Right atrium auricular region (tissue), 2 donors: ENCODE results near the gene ATAD3C. TPM values are rescaled to one million over a fixed set of nuclear protein-coding genes. Genes with fewer than 3 reads are reported as not detected.
"Not testable (repeated sequence)": the region's sequence is repeated elsewhere in the genome, so short reads cannot be mapped to it uniquely, and the experiment has no call there.

Source experiments
- DNase-seq: peaks from one replicate; pipeline ENCODE4 v3.0.0-alpha.2; 2019; ENCODE audit warnings: low spot score
- H3K27ac ChIP-seq, 2 donors: fragments of 200-600 bp; sonication (generic); 1 replicate in 1 of 2; 2 replicates in 1 of 2; pipeline ENCODE4 v1.5.1; 2016 to 2019
- H3K27me3 ChIP-seq, 2 donors: fragments of 200-600 bp; sonication (generic); one replicate each; pipeline versions ENCODE4 v1.5.1 to v1.6.0; 2017 to 2019
- H3K36me3 ChIP-seq: fragments of 200-600 bp; sonication (generic); one replicate; pipeline ENCODE4 v1.5.1; 2016
- H3K4me1 ChIP-seq, 2 donors: fragments of 200-600 bp; sonication (generic); one replicate each; pipeline versions ENCODE4 v1.5.1 to v1.6.0; 2017 to 2019
- H3K4me3 ChIP-seq, 2 donors: fragments of 200-600 bp; sonication (generic); 1 replicate in 1 of 2; 2 replicates in 1 of 2; pipeline ENCODE4 v1.5.1; 2017 to 2019; ENCODE audit warnings: mild to moderate bottlenecking in 1 of 2, moderate library complexity in 1 of 2
- H3K9me3 ChIP-seq, 2 donors: fragments of 200-600 bp; sonication (generic); one replicate each; pipeline ENCODE4 v1.5.1; 2019
- total RNA-seq, 2 donors: library from RNA; depleted of rRNA; stranded (reverse); fragments of >200 nt; gene quantifications; one replicate each; pipeline ENCODE4 v1.1.0, GENCODE V29; 2016
- TF ChIP-seq, protein P1 (sequence below), 2 donors: fragments of 200-600 bp; sonication (generic); IDR thresholded peaks; one replicate each; pipeline ENCODE4 v1.5.1; 2019; ENCODE audit warnings: antibody characterized with exemption in 2 of 2

The ATAD3C gene
- total RNA-seq, 2 donors from 2014 or later = 1.4 to 2.8 TPM

DNA sequence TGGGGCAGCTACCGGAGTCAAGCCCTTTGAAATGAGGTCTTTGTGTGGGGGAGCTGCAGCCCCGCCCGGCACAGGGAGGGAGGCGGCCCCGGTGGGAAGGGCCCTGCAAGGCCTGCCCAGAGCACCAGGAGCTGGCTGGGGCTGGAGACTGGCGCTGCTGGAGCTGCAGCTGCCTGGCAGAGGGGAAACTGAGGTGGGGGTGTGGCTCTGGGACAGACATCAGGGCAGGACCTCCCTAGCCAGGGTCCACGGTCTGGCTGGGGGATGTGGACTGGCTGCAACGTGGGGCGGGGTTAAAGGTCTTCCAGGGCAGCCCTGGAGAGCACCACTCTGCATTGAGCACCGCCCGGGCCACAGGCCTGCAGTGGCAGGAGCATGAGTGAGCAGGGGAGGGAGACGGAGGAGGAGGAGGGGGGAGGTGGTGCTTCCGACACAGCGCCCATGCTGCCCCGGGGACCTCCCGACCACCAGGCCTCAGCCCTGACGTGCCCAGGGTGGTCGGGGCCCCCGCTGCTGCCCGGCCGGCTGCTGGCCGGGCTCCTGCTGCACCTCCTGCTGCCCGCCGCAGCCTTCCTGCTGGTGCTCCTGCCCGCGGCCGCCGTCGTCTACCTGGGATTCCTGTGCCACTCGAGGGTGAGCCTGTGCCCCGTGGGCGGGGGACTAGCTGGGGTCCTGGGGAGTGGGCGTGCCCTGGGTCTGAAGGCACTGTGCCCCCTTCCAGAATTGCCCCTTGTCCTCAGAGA, 23.6 kb upstream of the ATAD3C start:
- DNase-seq = no peak
- peaks cover 0 to 22% of the 10 kb centered on the region in 2 donors for H3K4me1 ChIP-seq
- no peak overlapping the region for H3K4me3 ChIP-seq
- no peaks in the 10 kb centered on the region for H3K36me3 ChIP-seq
- no peak overlapping the region for H3K27ac ChIP-seq
- TF ChIP-seq, protein P1, sequence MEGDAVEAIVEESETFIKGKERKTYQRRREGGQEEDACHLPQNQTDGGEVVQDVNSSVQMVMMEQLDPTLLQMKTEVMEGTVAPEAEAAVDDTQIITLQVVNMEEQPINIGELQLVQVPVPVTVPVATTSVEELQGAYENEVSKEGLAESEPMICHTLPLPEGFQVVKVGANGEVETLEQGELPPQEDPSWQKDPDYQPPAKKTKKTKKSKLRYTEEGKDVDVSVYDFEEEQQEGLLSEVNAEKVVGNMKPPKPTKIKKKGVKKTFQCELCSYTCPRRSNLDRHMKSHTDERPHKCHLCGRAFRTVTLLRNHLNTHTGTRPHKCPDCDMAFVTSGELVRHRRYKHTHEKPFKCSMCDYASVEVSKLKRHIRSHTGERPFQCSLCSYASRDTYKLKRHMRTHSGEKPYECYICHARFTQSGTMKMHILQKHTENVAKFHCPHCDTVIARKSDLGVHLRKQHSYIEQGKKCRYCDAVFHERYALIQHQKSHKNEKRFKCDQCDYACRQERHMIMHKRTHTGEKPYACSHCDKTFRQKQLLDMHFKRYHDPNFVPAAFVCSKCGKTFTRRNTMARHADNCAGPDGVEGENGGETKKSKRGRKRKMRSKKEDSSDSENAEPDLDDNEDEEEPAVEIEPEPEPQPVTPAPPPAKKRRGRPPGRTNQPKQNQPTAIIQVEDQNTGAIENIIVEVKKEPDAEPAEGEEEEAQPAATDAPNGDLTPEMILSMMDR (IDR thresholded peaks at IDR 0.05) = no peak
- no peaks in the 10 kb centered on the region for H3K27me3 ChIP-seq
- no peaks in the 10 kb centered on the region for H3K9me3 ChIP-seq

DNA sequence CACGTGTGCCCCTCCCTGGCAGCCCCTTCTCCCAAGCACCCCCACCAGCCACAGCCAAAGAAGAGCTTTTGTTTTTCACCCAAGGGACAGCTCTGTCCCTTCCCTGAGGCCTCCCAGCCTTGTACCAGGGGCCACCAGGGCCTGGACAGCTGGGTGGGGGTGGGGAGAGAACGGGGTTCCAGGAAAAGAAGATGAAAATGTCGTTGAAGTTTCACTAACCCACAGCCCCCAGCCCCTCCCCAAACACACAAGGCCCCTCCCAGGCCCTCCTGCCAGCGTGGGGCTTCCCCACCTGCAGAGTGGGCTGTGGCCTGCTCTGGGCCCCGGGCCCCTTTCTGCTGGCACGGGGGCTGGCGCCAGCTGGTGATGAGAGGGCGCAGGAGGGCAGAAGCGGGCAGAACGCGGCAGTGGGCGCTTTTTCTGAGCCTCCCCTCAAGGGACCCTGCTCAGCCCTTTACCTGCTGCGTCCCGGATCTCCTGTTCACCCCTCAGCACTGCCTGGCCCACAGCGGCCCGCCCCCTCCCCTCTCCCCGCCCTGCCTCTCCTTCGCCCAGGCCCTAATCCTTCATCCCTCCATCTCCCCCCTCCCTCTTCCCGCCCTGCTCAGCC, 22.9 kb upstream of the ATAD3C start:
- TF ChIP-seq, protein P1 (IDR thresholded peaks at IDR 0.05) = no peak
- no peak overlapping the region for H3K27ac ChIP-seq
- H3K4me1 ChIP-seq = peaks cover 0 to 28% of the 10 kb centered on the region in 2 donors
- H3K4me3 ChIP-seq = no peak overlapping the region
- no peaks in the 10 kb centered on the region for H3K27me3 ChIP-seq
- H3K36me3 ChIP-seq = no peaks in the 10 kb centered on the region
- no peaks in the 10 kb centered on the region for H3K9me3 ChIP-seq
- DNase-seq = no peak

DNA sequence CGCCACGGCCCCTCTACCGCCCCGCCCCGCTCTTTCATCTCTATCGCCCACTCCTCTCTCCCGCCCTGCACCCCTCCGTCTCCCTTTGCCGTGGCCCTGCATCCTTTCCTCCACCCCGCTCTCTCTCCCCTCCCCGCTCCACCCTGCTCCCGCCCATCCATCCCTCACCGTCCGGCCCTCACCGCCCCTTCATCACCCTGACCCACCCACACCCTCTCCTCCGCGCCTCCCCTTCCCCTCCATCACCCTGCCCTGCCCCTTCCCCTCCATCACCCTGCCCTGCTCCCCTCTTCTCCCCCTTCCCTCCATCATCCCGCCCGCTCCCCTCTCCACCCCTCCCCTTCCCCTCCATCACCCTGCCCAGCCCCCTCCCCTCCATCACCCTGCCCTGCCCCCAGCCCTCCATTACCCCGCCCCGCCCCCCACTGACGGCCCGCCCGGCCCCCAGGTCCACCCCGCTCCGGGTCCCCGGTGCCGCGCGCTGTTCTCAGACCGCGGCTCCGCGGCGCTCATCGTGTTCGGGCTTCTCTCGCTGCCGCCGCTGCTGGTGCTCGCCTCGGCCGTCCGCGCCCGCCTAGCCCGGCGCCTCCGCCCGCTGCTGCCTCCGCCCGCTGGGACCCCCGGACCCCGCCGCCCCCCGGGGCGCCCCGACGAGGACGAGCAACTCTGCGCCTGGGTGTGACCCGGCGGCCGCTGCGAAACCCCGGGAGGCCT, 22.2 kb upstream of the ATAD3C start:
- no peak overlapping the region for H3K27ac ChIP-seq
- H3K36me3 ChIP-seq = no peaks in the 10 kb centered on the region
- H3K4me1 ChIP-seq = peaks cover 0 to 34% of the 10 kb centered on the region in 2 donors
- no peak for DNase-seq
- H3K4me3 ChIP-seq = peak overlapping the region; percentile 38 to 52
- no peaks in the 10 kb centered on the region for H3K9me3 ChIP-seq
- TF ChIP-seq, protein P1 (IDR thresholded peaks at IDR 0.05) = no peak
- H3K27me3 ChIP-seq = no peaks in the 10 kb centered on the region

DNA sequence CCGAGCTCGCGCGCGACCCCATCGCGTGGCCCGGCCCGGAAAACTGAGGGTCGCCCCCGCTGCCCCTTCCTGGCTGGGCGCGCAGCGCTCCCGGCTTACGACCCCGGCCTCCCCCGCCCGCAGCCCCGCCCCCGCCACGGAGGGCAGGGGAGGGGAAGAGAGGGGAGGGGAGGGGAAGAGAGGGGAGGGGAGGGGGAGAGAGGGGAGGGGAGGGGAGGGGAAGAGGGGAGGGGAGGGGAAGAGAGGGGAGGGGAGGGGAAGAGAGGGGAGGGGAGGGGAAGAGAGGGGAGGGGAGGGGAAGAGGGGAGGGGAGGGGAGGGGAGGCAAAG, 21.7 kb upstream of the ATAD3C start:
- DNase-seq = no peak
- TF ChIP-seq, protein P1 (IDR thresholded peaks at IDR 0.05) = no peak
- Histone ChIP-seq H3K4me3 (peak overlapping the region; percentile 38 to 52), H3K36me3 (no peaks in the 10 kb centered on the region), H3K9me3 (no peaks in the 10 kb centered on the region), H3K4me1 (peaks cover 0 to 39% of the 10 kb centered on the region in 2 donors), H3K27me3 (no peaks in the 10 kb centered on the region), H3K27ac (no peak overlapping the region)

DNA sequence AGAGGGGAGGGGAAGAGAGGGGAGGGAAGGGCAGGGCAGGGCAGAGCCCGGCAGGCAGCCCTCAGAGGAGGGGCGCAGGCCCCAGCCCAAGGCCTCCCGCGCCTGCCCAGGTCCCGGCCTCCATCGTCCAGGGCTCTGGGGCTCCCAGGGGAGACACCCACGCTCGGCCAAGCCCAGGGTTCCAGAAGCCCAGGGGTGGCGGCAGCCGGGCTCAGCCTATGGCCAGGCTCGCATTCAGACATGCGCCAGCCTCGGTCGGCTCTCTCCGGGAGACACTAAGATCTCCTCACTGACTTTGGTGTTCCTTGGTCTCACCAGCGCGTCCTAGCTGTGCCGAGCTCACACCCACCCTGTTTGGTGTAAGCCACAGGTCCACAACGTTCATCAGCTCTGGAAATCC, 21.3 kb upstream of the ATAD3C start:
- Histone ChIP-seq H3K4me1 (peaks cover 0 to 43% of the 10 kb centered on the region in 2 donors), H3K36me3 (no peaks in the 10 kb centered on the region), H3K9me3 (no peaks in the 10 kb centered on the region), H3K27me3 (no peaks in the 10 kb centered on the region), H3K27ac (no peak overlapping the region), H3K4me3 (no peak overlapping the region)
- no peak for DNase-seq
- TF ChIP-seq, protein P1 (IDR thresholded peaks at IDR 0.05) = no peak

DNA sequence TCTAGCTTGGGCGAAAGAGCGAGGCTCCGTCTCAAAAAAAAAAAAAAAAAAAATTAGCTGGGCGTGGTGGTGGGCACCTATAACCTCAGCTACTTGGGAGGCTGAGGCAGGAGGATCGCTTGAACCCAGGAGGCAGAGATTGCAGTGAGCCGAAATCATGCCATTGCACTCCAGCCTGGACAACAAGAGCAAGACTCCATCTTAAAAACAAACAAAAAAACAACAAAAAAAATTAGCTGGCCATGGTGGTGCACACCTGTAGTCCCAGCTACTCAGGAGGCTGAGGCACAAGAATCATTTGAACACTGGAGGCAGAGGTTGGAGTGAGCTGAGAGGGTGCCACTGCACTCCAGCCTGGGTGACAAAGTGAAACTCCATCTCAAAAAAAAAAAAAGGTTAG, 20.5 kb upstream of the ATAD3C start:
- H3K4me3 ChIP-seq, H3K27me3 ChIP-seq, DNase-seq, H3K9me3 ChIP-seq, H3K36me3 ChIP-seq: not testable (repeated sequence)
- Histone ChIP-seq H3K4me1 (peaks cover 0 to 51% of the 10 kb centered on the region in 2 donors), H3K27ac (peak overlapping the region in 1 of 2 donors; percentile 87)
